Loucy (cell line): ENCODE results near the gene TLCD3B.

ENCODE experiments used
- H2AFZ ChIP-seq: fragments of 200-600 bp; sonication (generic); 2 replicates; pipeline ENCODE4 v1.6.0; 2016; ENCODE audit warnings: antibody characterized with exemption, mild to moderate bottlenecking, low read length, moderate library complexity
- H3F3A ChIP-seq: fragments of 200-600 bp; 2 replicates; pipeline ENCODE4 v1.6.0; 2016; ENCODE audit warnings: antibody characterized with exemption, low read depth, mild to moderate bottlenecking
- H3K27me3 ChIP-seq: fragments of 200-600 bp; sonication (generic); 2 replicates; pipeline ENCODE4 v1.6.1; 2014; ENCODE audit warnings: low read length, mild to moderate bottlenecking; ENCODE audit not compliant: insufficient read depth, poor library complexity, severe bottlenecking
- H3K36me3 ChIP-seq: fragments of 200-600 bp; sonication (generic); 2 replicates; pipeline ENCODE4 v1.6.1; 2016; ENCODE audit warnings: low read length; ENCODE audit not compliant: insufficient read depth
- H3K4me1 ChIP-seq: fragments of 200-600 bp; sonication (generic); 2 replicates; pipeline ENCODE4 v1.5.1; 2014; ENCODE audit warnings: low read length, mild to moderate bottlenecking; ENCODE audit not compliant: insufficient read depth, poor library complexity, severe bottlenecking
- H3K4me2 ChIP-seq: fragments of 200-600 bp; sonication (generic); 2 replicates; pipeline ENCODE4 v1.6.0; 2014; ENCODE audit warnings: antibody characterized with exemption, low read length, low read depth, mild to moderate bottlenecking; ENCODE audit not compliant: poor library complexity, severe bottlenecking
- H3K4me3 ChIP-seq: fragments of 200-600 bp; sonication (generic); 2 replicates; pipeline ENCODE4 v1.5.1; 2014; ENCODE audit warnings: low read length, mild to moderate bottlenecking, mixed read lengths; ENCODE audit not compliant: poor library complexity, severe bottlenecking
- H3K79me2 ChIP-seq: fragments of 200-600 bp; sonication (generic); 2 replicates; pipeline ENCODE4 v1.6.1; 2014; ENCODE audit warnings: low read length; ENCODE audit not compliant: insufficient read depth
- H3K9ac ChIP-seq: fragments of 200-600 bp; sonication (generic); 2 replicates; pipeline ENCODE4 v1.6.0; 2014; ENCODE audit warnings: mild to moderate bottlenecking, low read depth, low read length, moderate library complexity; ENCODE audit not compliant: poor library complexity, severe bottlenecking
- H3K9me2 ChIP-seq: fragments of 200-600 bp; sonication (generic); replicated peaks from 2 replicates; pipeline ENCODE4 v1.6.1; 2016; ENCODE audit warnings: low read depth, low read length, mixed read lengths
- H3K9me3 ChIP-seq: fragments of 200-600 bp; sonication (generic); 2 replicates; pipeline ENCODE4 v1.6.1; 2014; ENCODE audit warnings: mild to moderate bottlenecking, antibody characterized with exemption, low read length, low read depth; ENCODE audit not compliant: insufficient read depth
- H4K20me1 ChIP-seq: fragments of 200-600 bp; sonication (generic); 2 replicates; pipeline ENCODE4 v1.6.0; 2014; ENCODE audit warnings: antibody characterized with exemption, low read length, mild to moderate bottlenecking; ENCODE audit not compliant: insufficient read depth, poor library complexity, severe bottlenecking
- CTCF ChIP-seq: fragments of 200-600 bp; sonication (generic); conservative IDR thresholded peaks from 2 replicates; pipeline ENCODE4 v1.5.1; 2014; ENCODE audit warnings: mild to moderate bottlenecking, antibody characterized with exemption, low read length
- EZH2phosphoT487 ChIP-seq: fragments of 200-600 bp; IDR thresholded peaks from 2 replicates; pipeline ENCODE4 v1.6.1; 2018; ENCODE audit warnings: antibody characterized with exemption, mild to moderate bottlenecking, moderate library complexity, borderline replicate concordance

Gene TLCD3B

GRCh38 chr16:30068333-30068732 is 37.3 kb upstream of the TLCD3B start:
- peaks cover 82% of the 10 kb centered on the region for H3K79me2 ChIP-seq
- no peak overlapping the region for H3K9ac ChIP-seq
- no peaks in the 10 kb centered on the region for H3F3A ChIP-seq
- no peaks in the 10 kb centered on the region for H3K9me2 ChIP-seq
- H2AFZ ChIP-seq: no peak overlapping the region
- TF ChIP-seq EZH2phosphoT487: no peak
- TF ChIP-seq CTCF: no peak
- peaks cover 65% of the 10 kb centered on the region for H3K36me3 ChIP-seq
- peaks cover 59% of the 10 kb centered on the region for H4K20me1 ChIP-seq
- peaks cover 6% of the 10 kb centered on the region for H3K27me3 ChIP-seq
- H3K4me3 ChIP-seq: no peak overlapping the region
- H3K4me1 ChIP-seq: peaks cover 36% of the 10 kb centered on the region
- no peaks in the 10 kb centered on the region for H3K9me3 ChIP-seq
- peak overlapping the region; percentile 34 for H3K4me2 ChIP-seq

- H3F3A ChIP-seq: no peaks in the 10 kb centered on the region
- H3K36me3 ChIP-seq: peaks cover 64% of the 10 kb centered on the region
- H3K9me3 ChIP-seq: no peaks in the 10 kb centered on the region
- no peaks in the 10 kb centered on the region for H3K9me2 ChIP-seq
- peak overlapping the region; percentile 84 for H3K4me3 ChIP-seq
- H3K27me3 ChIP-seq: peaks cover 6% of the 10 kb centered on the region
- no peak overlapping the region for H2AFZ ChIP-seq
- TF ChIP-seq EZH2phosphoT487: no peak
- no peak for TF ChIP-seq CTCF
- peaks cover 86% of the 10 kb centered on the region for H3K79me2 ChIP-seq
- H3K4me2 ChIP-seq: peak overlapping the region; percentile 97
- peaks cover 41% of the 10 kb centered on the region for H3K4me1 ChIP-seq
- peaks cover 59% of the 10 kb centered on the region for H4K20me1 ChIP-seq
- H3K9ac ChIP-seq: peak overlapping the region; percentile 99
These were observed 36.5 kb upstream of the TLCD3B start for GRCh38 chr16:30067584-30067916.

- Histone ChIP-seq H3K9ac (peak overlapping the region; percentile 99), H3K79me2 (peaks cover 82% of the 10 kb centered on the region), H3K4me1 (peaks cover 41% of the 10 kb centered on the region), H3K9me3 (no peaks in the 10 kb centered on the region), H3K9me2 (no peaks in the 10 kb centered on the region), H3K4me3 (peak overlapping the region; percentile 84), H3K27me3 (peaks cover 6% of the 10 kb centered on the region), H2AFZ (no peak overlapping the region), H3K4me2 (peak overlapping the region; percentile 97), H3K36me3 (peaks cover 59% of the 10 kb centered on the region), H4K20me1 (peaks cover 59% of the 10 kb centered on the region), H3F3A (no peaks in the 10 kb centered on the region)
- no peak for TF ChIP-seq CTCF
- TF ChIP-seq EZH2phosphoT487: no peak
These were observed 35.9 kb upstream of the TLCD3B start for GRCh38 chr16:30066761-30067583.
